HG03108 (cell line): ENCODE measurements around the gene DUSP19.
A peak's percentile ranks its signal among the peaks of the same experiment; 100 is the strongest.
"Not testable (repeated sequence)": the region's sequence is repeated elsewhere in the genome, so short reads cannot be mapped to it uniquely, and the experiment has no call there.

Source experiments
- ATAC-seq: cut with Tn5 transposase; IDR thresholded peaks from one replicate; pipeline ENCODE4 v1.9.1; 2021; ENCODE audit warnings: moderate library complexity; ENCODE audit not compliant: unreplicated experiment

Gene DUSP19, protein sequence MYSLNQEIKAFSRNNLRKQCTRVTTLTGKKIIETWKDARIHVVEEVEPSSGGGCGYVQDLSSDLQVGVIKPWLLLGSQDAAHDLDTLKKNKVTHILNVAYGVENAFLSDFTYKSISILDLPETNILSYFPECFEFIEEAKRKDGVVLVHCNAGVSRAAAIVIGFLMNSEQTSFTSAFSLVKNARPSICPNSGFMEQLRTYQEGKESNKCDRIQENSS

DNA sequence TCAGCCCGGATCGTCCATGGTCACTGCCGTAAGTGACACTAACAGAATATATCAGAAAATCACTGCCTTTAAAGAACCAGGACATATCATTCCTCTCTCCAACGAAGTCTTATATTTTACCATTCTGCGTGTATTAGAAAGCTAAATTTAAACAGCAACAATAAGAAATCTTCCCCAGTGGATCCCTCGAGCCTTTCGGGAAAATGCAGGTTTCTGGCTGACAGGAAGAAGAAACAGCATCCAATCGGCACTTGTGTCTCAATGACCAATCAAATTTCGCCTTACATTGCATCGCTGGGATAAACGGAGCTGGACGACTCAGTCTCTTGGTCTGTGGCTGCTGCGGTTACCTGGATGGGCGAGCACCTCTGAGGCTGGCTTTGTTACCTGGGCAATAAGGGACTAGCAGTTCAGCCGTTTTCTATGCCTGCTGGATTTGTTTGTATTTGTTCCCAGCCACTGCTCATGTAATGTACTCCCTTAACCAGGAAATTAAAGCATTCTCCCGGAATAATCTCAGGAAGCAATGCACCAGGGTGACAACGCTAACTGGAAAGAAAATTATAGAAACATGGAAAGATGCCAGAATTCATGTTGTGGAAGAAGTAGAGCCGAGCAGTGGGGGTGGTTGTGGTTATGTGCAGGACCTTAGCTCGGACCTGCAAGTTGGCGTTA, at the start of gene DUSP19:
DUSP19 (plus strand) TSS at position 284 of the 675 bp plus-strand sequence; CDS start at position 471, 187 bp downstream.
- peak; percentile 85 for ATAC-seq

DNA sequence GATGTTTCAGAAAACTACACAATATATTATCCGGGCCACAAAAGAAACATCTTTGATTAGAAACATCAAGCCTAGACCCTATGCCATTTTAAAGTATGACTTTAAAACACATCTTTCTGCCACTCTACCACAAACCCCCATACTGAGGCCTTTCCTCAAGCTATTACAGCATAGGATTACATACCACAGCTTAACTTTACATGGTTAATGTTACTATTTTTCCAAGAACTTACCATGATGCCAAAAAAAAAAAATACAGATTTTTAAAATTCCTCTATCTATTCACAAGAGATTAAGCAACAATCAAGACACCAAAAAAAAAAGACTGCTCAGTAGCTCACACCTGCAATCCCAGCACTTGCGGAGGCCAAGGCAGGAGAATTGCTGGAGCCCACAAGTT, 49.3 kb upstream of the DUSP19 start:
- ATAC-seq, result no peak

DNA sequence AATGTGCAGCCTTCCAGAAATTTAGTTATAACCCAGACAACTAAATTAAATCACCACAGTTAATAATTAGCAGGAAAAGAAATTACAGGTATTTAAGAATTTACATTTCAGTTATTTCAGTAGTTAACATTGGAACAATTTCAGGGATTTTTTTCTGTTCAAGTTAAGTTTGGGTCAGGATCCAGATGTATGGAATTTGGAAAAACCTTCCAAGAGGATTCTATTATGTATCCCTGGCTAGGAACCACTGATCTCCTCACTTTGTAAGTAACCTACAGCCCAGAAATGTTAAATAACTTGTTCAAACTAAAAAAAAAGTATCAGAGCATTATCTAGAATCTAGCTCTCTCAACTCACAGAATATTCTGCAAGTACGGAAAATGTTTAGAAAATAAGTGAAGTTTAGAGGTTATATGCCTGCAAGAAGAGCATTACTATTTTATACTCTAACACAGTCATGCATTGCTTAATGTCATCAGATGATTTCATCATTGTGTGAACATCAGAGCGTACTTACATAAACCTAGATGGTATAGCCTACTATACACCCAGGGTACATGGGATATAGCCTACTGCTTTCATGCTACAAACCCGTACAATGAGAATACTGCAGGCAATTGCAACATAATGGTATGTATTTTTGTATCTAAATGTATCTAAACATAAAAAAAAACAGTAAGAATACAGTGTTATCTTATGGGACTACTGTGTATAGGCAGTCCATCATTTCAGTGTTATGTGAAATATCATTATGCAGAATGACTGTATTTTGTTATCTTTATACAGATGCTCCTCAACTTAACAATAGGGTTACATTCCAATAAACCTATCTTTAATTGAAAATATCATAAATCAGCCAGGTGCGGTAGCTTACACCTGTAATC, 46.4 kb upstream of the DUSP19 start:
- ATAC-seq, result no peak

DNA sequence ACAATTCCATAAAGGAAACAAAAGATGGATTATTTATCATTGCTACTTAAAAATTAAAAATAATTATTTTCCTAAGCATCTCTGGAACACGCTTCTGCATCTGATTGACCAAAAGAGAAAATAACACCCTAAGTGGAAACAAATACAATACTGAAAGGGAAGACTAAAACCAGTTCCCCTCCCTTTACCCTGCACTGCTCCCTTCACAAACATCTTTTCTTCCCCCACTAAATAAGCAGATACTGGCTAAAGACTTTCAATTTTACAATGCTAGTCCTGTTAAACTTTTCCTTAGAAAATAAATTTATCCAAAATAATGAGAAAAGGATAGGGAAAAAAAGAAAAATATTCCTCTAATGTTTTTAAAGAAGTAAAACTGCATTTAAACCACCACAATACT, 44.6 kb upstream of the DUSP19 start:
- no peak for ATAC-seq

DNA sequence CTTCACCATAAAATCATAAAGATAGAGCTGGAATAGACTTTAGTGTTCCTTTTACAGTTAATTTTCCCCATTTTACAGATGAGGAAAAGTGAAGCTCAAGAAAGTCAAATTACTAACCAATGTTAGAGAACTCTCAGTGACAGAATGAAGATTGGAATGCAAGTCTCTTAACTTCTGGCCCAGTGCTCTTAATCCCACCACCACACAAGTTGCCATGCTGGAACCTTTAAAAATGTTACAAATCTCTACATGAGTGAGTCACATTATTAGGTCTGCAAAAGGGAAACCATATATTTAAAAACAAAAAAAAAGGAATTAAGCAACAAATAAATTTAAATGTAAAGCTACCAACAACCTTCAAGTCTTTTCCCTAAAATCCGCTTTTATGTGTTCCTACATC, 43.7 kb upstream of the DUSP19 start:
- no peak for ATAC-seq

DNA sequence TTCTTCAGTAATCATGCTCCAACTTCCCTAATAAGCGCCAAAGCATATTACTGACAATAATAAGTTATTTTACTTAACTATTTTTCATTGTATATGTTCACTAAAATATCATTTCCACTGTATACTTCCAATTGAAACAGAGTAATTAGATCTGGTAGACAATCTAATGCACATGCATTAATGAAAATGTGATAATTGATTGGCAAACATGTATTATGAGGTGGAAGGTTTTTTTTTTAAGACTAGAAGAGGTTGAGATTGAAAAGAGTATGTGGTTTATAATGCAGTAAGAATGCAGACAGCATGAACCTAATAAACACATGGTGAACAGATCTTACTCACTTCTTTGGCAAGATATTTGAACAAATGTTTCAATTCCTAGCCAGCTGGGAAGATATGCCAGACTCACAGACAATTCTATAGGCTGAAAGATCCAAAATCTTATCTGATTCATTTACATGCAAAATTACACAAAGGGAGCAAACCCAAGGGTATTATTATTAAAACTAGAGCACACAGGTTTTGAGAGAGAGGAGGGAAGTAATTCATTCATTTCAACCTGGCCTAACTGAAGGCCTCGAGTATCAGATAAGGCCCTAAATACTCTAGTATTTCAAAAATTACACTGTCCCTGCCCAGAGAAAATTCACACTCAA, 43.1 kb upstream of the DUSP19 start:
- ATAC-seq, result no peak

DNA sequence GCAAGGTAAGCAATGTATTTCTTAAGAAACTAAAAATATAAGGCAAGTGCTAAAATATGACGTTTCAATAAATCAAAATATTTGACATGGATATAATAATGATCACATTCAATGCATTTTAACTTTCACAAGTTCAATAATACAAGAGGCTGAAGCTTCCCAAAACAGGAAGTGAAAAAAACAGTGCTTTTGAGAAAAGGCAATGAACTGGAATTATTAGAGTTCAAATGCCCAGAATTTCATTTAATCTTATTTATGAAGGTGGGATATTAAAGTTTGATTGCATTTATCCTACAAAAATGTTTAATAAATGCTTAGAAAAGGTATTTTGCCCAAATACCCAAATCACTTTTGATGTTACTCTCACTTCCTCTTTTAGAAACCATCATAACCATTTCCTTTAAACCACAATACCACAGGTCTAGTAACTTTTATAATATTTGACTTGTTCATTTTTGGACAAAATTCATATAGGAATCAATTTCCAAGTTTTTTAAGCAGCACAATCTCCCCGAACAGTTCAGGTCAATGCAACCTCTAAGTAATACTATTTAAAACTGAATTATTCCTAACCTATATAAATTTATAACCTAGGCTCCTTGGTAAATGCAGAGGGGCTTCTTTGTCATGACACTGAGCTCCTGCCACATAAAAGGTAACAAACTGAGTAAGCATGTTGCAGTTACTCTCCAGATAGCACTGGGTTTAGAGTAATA, 42.4 kb upstream of the DUSP19 start:
- peak; percentile 42 for ATAC-seq

DNA sequence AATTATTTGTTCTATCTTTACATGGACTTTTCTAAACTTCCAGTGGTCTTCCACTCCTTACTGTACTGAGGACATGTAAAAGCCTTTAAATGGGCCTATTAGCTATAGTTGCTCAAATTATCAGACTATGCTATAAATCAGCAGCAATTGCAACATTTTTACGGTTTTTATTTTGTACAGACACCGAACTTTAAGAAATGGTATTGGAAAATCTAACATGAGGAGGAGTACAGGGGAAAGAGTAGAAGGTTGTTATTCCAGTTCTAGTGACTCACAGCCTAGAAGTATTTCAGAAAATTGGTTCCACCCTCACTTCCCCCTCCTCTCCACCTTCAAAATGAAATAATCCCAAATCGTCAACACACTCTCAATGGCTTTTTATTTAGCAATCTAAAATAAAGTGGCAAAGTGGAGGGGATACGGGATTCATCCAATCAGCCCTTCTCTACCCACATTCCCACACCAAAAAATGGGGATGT, 41.4 kb upstream of the DUSP19 start:
- ATAC-seq, result no peak

DNA sequence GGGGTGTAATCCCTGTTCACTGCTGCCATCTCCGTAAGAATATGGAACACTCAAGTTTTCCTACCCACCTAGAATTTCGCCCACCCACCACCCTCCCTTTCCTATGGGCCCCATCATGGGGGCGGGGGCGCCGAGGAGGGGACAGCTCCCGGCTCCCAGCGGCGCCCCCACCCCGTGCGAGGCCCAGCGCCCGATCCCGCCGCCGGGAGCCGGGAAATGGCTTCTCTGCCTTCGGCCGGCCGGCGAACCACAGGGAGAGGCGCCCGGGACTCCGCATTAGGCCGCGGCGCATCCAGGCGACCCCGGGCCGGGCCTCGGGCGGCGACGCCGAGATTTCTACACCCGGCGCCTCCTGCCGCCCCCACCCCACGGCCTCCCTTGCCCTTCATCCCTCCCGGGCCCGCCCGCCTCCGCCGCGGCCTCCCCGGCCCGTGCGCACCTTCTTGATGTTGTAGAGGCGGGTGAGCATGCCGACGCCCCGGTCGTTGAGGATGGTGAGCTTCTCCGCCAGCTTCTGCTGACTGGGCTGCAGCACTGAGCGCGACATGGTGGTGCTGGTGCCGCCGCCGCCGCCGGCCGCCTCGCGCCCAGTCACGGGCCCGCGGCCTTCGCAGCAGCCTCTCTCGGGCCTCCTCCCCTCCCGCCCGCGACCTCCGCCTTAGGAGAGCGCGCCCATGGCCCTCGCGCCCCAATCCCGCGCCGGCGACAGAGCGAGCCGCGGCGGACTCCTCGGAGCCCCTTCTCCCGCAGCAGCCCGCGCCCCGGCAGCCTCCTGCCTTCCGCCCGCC, 40.8 kb upstream of the DUSP19 start:
- peak; percentile 29 for ATAC-seq

DNA sequence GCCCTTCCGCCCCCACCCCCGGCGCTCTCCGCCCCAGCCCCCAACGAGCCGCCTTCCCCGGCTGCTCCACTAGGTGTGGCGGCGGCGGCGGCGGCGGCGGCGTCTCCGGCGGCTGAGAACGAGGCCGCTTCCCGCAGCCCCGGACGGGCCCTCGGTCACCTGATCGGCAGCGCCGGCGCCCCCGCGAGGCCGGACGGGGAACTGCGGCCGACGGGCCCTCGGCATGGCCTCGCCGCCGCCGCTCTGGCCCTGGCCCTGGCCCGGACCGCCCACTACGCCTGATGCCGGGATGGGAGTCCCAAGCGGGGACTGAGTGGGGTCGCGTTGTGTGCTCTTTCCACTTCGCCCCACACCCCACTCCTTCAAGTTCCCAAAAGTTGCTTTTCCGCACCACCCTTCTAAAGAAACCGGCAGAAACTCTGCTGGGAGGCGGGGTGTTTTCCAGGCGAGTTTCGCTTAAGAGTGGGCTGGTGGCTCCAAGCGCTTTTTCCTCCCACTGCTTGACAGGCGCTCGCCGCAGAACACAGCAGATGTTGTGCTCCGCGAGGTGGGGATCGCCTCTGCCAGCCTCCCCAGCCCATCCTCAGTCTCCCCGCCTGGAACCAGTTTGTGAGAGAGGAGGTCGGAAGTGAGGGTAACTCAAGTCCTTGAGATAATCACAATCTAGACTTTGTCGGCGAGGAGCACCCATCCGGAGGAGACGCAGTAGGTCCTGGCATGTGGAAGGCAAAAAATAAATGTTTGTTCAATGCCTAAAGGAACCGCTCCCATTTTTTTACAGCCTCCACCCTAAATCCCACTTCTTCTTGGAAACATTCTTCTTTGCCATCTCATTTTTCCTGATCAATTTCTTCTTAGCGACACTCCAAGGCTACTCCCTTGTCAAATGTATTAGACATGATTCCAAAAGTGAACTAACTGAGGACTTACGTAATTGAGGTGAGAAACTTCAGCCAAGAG, 39.9 kb upstream of the DUSP19 start, which contains the start of gene NCKAP1:
NCKAP1 (minus strand) TSS at position 117 of the 960 bp plus-strand sequence. CDS start 358 bp downstream, outside the sequence.
- peak; percentile 81 for ATAC-seq

DNA sequence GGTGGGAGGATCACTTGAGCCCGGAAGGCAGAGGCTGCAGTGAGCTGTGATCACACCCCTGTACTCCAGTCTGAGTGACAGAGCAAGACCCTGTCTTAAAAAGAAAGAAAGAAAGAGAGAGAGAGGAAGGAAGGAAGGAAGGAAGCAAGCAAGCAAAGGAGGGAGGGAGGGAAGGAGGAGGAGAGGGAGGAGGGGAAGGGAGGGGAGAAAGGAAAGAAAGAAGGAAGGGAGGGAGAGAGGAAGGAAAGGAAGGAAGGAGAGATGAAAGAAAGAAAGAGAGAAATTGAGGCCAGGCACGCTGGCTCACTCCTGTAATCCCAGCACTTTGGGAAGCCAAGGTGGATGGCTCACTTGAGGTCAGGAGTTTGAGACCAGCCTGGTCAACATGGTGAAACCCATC, 37.9 kb upstream of the DUSP19 start:
- ATAC-seq, result no peak

DNA sequence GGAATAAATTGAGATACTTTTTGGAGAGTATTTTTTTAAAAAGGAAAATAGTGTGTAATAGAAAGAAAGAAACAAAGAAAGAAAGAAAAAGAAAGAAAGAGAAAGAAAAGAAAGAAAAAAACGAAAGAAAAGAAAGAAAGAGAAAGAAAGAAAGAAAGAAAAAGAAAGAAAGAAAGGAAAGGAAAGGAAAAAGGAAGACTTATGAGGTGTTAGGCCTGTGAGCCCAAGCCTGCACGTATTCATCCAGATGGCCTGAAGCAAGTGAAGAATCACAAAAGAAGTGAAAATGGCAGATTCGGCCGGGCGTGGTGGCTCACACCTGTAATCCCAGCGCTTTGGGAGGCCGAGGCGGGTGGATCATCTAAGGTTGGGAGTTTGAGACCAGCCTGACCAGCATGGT, 35.0 kb upstream of the DUSP19 start:
- not testable (repeated sequence) for ATAC-seq

DNA sequence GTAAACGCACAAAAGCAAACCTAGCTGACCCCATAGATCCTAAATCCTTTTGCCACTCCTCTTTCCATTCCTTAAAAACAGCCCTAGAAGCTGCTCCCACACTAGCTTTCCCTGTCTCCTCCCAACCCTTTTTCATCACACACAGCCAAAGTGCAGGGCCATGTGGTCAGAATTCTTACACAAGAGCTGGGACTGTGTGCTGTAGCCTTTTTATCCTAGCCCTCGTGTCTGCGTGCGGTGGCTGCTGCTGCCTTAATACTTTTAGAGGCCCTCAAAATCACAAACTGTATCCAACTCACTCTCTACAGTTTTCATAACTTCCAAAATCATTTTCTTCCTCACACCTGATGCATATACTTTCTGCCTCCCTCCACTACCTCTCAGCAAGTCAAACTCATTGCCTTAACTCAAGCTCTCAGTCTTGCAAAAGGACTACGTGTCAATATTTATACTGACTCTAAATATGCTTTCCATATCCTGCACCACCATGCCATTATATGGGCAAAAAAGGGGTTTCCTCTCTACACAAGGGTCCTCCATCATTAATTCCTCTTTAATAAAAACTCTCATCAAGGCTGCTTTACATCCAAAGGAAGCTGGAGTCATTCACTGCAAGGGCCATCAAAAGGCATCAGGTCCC, 30.9 kb upstream of the DUSP19 start:
- ATAC-seq, result not testable (repeated sequence)

DNA sequence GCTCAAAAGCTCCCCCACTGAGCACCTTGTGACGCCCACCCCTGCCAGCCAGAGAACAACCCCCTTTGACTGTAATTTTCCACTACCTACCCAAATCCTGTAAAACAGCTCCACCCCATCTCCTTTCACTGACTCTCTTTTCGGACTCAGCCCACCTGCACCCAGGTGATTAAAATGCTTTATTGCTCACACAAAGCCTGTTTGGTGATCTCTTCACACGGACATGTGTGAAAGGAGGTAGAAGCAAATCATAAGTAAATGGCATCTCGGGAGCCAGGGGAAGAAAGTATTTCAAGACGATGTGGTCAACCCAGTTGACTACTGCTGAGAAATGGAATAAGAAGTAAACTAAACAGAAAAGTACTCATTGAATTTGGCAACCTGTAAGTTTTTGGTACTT, 29.1 kb upstream of the DUSP19 start:
- no peak for ATAC-seq

DNA sequence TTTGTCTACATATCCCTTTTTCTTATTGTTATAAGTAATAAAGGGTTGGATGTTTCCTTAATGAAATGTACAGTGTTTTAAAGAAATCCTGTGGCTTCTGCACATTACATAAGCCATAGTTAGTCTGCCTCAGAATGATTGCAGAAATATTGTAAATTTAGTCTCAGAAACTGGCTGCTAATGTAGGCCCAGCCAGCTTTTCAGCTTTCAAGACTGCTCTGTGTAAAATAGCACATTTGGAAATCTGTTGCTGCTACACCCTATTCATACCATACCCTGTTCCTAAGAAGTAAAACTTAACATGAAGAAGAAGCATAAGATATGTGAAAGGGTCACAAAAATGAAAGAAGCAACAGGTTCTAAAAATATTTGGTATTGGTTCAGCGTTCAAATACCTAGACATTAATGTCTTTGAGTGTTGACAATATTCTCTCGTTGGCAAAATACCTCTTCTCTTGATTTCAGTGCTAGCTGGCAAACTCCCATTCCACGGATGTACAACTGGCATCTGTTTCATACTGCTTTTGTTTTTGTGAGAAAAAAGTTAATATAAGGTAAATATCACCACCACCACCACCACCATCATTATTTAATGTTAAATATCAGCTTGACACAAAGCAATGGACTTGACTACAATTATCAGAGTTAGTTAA, 21.1 kb upstream of the DUSP19 start:
- peak; percentile 55 for ATAC-seq

DNA sequence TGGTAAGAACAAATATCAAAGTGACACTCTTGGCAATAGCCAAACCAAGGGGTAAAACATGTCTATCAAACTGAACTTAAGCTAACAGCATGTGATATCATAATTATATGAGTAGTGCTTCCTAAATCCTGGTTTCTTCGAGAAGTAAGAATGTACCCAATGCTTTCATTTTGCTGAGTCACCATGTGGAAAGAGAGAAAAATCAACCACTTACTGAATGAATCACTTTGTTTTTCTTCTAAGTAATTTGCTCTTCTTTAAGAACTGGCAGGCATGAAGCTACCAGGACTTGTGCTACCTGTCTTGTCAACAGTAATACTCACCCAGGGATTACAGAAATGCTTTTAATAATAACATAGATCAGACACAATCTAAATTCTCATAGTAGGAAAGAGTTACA, 19.0 kb upstream of the DUSP19 start:
- no peak for ATAC-seq

DNA sequence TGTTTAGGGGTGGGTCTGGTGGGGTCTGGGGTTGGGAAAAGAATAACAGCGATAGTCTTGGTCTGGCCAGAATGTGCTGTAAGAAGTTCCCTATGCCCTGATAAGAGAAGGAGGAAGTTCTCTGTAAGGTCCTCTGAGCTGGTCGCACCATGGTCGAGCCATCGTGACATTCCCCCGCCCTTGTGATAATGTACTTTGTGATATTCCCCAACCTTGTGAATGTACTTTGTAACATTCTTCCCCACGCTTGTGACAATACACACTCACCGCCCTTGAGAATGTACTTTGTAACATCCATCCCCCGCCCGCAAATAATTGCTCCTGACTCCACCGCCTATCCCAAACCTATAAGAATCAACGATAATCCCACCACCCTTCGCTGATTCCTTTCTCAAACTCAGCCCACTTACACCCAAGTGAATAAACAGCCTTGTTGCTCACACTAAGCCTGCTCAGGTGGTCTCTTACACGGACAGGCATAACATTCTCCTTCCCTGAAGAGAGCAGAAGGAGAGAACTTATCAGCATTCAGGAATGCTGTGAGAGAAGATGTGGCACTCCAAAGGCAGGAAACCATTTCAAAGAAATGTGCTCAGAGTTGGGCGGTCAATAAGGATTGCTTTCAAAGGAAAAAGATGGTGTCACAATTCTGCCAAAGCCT, 17.8 kb upstream of the DUSP19 start:
- no peak for ATAC-seq
